ENCODE measurements around the gene SKAP2.

Gene SKAP2

GRCh38 chr7:26864309-26865093 is at the start of gene SKAP2:
Gene SKAP2, minus strand, starts transcription at chr7:26864590. Its CDS starts 161 bp downstream, at chr7:26864429.
- DNase-seq: peak; percentile 85

- DNase-seq: no peak
Observed at GRCh38 chr7:26912933-26913536, 48.6 kb upstream of the SKAP2 start.

GRCh38 chr7:26912338-26912737 is 47.9 kb upstream of the SKAP2 start:
- no peak for DNase-seq

- no peak for DNase-seq
Observed at GRCh38 chr7:26910221-26910620, 45.8 kb upstream of the SKAP2 start.

- no peak for DNase-seq
Observed at GRCh38 chr7:26900251-26900650, 35.9 kb upstream of the SKAP2 start.

DNA sequence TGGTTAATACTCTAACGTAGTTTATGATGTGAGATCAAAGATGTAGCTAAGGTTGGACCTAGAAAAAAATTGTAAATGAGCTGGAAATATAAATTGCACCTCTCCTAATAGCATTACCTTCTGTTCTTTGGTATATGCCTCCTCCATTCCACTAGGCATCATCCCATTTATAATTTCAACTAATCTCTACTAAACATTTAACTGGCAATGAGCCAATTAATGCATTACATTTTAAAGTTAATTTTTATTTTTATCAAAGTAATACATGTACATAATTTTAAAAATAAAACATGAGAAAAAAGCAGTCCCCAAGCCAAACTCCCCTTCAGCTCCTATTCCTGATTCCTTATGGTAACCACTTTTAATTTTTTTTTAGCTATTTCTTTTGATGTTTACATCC is 35.1 kb upstream of the SKAP2 start:
- no peak for DNase-seq

GRCh38 chr7:26898891-26899290 is 34.5 kb upstream of the SKAP2 start:
- no peak for DNase-seq

DNA sequence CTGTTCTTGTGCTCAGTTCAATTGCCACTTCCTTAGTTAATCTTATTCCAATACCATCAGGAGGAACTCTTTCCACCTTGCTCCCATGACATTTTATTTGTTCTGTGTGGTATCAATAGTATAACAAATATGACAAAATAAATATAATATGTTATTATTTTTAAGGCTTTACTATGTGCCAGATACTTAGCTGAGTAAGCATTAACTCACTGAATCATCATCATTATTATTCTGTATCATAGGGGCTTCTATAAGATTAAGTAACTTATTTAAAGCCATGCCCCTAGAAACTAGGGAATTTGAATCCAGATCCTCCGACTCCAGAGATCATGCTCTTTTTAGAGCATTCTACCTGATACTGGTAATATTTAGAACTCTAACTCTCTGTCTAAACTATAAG is 33.5 kb upstream of the SKAP2 start:
- no peak for DNase-seq

GRCh38 chr7:26891400-26892350 is 27.3 kb upstream of the SKAP2 start:
- DNase-seq: no peak

DNA sequence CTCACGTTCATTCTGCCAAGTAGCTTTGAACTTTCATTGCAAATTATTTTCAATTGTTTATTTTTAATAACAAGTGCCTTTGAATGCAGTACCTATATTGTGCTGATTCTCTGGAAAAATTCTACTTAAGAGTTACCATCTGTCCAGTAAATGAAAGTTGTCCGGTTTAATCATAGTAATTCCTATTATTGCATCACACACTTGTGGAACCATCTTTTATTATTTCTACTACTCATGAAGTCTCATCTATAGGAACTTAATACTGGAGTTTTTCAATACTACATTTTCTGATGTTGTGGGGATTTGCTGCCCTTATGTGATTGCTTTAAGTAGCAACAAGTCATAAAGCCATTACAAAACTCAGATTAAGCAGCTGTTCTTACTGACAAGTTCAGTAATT is 16.5 kb upstream of the SKAP2 start:
- no peak for DNase-seq

- no peak for DNase-seq
Observed at GRCh38 chr7:26879671-26880070, 15.3 kb upstream of the SKAP2 start.

DNA sequence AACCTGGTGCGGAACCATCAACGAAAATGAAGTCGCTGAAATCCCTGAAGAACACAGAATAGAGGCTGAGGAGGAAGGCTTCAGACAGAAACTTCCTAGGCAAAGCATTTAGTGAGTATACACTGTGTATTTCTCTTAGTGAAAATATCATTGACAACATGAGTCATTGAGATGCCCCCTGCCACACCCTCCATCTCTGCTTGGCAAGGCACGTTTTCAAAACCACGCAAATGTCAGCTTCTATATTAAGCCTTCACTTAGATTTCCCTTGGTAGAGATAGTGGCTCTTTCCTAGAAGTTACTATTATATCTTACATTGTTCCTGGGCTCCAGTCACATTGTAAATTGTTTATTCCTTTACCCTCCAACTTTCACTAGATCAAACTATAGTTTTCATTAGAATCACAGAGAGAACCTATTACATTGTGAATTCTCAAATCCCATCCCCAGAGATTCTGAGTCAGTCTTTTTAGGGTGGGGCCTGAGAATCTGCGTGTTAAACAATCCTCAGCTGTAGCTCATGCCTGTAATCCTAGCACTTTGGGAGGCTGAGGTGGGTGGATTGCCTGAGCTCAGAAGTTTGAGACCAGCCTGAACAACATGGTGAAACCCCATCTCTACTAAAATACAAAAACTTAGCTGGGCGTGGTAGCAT is 4.6 kb upstream of the SKAP2 start:
- no peak for DNase-seq

DNA sequence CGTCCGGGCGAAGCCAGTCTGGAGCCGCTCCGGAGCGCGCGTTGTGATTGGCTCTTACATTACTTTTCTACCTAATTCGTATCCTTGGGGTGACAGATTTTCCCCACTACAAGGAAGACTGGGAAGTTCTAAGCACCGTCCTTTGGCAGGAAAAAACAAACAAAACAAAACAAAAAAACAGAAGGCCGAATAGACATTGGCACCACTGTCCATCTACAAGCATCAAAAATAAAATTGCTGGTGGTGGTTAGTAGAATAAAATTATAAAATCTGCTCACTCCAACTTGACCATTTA is 651 bp upstream of the SKAP2 start:
- DNase-seq: no peak

DNA sequence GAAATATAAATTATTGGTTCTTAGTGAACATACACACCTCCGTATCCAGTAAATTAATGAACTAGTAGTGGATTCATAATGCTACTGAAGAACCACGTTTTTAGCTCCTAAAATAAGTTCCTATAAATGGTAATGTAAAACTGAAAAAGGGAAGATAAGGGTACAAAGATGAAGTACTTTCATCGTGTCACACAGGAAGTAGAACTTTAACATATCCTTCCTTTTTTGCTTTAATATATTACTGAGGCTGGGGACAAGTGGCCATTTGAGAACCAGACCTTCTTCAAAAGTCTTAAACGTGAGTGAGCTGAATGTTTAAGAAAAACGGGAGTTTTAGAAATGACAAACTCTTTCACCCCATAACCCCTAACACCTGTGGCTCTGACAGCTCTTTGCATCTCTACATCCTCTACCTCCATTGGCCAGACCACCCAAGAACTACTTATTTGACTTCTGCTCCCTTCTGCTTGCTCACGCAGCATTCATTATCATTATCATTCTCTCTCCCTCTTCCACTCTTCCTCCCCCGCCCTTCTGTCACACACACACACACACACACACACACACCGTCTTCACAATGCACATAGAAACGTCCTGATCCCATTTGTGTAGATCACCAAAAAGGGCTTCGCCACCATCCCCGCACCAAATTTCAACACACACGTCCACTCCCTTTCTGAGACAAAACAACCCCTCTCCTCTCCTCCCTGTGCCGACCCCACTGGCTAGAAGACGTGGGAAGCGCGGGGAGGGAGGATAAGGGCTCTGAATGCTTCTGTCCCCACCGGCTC is 677 bp downstream of the SKAP2 start:
- DNase-seq: peak; percentile 24

GRCh38 chr7:26862834-26863233 is 1.6 kb downstream of the SKAP2 start:
- no peak for DNase-seq

DNA sequence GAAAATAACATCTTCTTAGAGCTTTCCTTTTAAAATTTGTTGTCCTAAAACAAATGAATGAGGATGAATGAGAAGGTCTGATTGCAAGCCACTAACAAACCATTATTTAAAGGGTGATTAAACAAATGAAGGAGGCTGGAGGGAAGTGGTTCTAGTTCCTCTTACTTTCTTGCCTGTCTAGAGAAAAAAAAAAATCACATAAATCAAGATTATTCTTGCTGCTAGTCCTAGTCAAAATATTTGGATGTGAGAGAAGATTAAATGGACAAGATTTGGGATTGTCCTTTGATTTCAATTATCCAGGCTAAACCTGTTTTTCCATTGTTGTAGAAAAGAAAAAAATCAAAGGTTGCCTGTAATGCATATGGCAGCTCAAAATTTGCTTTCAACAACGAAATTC is 3.3 kb downstream of the SKAP2 start:
- DNase-seq: no peak

DNA sequence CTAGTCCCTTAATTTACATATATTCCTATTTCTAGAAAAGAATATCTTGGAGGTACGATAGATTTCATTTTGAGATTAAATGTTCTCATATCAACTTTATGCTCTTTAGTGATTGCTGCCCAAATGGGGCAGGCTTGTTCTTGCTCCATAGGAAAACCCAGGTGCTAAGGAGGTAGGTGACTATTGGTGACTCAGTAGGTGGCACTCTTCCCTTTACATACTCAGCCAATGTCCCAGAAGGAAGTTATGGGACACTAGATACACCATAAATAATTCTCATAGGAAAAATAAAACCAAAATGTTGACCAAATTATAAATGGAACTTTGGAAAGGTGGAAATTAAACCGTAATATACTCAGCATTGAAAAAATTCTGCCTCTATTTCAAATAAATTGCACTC is 4.0 kb downstream of the SKAP2 start:
- no peak for DNase-seq

DNA sequence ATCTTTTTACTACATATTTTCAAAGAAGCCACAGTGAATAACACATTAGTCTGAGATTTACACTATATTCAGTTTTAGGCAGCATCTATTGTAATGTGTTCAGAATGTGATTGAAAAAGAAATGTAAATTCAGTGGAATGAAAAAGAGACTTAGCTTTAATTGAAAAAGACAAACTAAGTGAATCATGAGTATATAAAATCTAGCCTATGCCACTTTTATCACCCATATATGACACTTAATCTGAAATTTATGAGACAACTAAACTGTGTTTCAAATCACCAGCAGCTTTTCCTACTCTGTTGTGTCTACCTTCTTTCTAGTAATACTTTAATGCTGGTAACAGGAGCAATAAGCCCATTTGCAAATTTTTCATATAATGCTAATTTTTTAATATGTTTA is 4.7 kb downstream of the SKAP2 start:
- DNase-seq: no peak

DNA sequence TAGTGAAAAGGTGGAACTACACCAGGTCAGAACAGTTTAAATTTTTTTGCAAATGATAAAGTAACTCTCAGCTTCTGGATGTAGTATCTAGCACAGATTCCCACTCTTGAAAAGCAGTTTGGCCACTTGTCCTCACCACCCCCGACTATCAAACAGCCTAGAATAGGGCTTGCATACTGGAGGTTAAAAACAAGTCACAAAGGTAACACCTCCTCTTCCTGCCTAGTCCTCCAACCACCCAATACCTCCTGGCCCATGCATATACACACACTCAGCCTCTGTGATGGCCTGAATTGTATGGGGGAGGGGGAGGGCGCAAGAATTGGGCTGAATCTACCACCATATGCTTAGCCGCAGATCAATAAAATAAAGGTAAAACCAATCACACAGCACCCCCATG is 5.7 kb downstream of the SKAP2 start:
- no peak for DNase-seq

DNA sequence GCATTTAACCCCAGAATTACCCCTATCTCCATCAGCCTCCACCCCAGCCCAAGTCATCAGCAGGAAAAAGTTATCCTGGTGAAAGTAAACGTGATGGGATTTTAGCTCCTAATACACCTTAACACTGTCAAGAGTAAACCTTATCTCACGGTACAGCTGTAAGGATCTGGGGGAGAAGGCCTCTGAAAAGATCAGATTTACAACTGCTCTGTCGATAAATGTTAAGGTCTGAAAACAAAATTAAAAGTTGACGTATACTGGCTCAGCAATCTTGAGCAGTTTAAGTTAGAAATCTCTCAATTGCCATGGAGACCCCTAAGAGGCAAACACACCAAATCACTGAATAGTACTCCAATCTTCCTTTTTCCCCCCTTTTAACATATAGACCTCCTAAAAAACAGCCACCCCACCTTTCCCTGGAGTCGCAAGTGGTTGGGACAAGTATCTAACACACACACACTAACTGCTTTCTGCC is 6.1 kb downstream of the SKAP2 start:
- no peak for DNase-seq

DNA sequence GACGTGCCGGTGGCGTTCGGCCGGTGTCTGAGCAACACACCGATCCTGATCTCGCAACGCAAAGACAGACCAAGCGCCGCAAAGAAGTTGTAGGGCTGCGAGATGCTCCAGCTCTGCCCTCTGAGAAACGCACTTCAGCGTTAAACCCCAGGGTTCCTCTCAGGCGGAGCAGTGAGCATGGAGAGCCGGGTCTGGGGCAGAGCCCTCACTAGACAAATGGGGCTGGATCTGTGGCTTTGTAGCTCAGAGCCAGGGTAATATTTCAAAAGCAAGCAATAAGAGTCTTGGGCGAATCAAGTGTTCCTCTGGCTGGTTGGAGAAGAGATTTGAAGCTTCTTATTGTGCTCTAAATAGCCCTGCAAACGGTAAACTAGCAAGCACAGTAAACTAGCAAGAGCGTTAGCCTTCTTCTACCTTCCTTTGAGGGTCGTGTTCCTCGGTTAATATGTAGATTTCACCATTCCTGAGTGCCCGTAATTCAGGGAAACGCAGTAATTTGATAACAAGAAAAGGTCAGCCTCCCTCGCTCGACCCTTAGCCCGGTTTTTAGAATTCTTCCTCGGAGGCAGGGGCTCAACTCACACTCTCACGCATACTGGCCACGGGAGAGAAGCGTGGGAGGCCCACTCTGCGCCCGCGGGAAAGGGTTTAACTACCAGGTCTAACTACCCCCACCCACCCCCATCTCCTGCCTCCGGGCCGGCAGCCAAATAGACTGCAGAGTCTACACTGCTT is 6.7 kb downstream of the SKAP2 start:
- DNase-seq: no peak

DNA sequence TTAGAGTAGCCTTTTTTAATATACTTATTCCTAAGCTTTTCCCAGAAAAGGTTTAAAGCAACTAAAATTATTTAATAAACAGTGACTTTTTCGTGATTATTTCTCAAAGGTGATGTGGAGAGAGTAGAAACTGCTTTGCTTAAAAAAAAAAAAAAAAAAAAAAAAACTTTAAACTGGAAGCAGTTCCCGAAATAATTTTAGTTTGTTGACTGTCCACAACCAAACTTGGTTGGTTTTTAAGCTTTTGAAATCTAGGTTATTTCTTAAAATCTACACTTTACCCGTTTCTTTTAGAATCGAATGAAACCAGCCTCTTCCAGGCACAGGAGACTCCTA is 7.3 kb downstream of the SKAP2 start:
- DNase-seq: no peak

Data from CD4-positive, alpha-beta T cell treated with Interleukin-4 for 4 hours (primary cell).